GM12872 (cell line): ENCODE results near the gene SLC36A1.

Experiments
- CTCF ChIP-seq: IDR thresholded peaks from 3 replicates; pipeline ENCODE4 v1.5.1; 2011; ENCODE audit warnings: low read depth, mild to moderate bottlenecking, low read length, moderate library complexity; ENCODE audit not compliant: insufficient read depth

The SLC36A1 gene

DNA sequence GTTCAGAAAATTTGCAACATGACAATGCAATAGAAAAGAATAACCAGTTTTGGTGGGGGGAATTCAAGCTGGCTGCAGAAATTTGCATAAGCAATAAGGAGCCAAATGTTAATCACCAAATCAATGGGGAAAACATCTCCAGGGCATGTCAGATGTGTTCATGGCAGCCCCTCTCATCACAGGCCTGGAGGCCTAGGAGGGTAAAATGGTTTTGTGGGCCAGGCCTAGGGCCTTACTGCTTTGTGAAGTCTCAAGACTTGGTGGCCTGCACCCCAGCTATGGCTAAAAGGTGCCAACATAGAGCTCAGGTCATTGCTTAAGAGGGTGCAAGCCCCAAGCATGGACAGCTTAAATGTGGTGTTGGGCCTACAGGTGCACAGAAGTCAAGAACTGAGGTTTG is 29.7 kb upstream of the SLC36A1 start:
- TF ChIP-seq CTCF, result no peak

DNA sequence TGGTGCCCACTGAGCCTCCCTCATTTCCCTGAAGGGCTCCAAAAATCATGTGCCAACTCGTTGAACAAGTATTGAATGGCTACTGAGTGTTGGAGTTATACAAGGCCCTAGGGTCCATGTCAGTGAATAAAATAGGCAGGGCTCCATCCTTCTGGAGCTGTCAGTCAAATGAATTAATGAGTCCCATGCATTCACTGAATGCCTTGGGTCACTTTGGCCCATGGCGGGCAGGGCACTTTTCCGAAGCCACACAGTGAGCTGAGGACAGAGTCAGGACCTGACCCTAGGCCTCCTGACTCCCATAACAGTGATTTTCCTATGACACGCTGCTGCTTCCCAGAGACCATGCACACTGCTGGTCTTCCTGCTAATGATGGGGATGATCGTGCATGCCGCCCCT is 27.3 kb upstream of the SLC36A1 start:
- TF ChIP-seq CTCF, result no peak

DNA sequence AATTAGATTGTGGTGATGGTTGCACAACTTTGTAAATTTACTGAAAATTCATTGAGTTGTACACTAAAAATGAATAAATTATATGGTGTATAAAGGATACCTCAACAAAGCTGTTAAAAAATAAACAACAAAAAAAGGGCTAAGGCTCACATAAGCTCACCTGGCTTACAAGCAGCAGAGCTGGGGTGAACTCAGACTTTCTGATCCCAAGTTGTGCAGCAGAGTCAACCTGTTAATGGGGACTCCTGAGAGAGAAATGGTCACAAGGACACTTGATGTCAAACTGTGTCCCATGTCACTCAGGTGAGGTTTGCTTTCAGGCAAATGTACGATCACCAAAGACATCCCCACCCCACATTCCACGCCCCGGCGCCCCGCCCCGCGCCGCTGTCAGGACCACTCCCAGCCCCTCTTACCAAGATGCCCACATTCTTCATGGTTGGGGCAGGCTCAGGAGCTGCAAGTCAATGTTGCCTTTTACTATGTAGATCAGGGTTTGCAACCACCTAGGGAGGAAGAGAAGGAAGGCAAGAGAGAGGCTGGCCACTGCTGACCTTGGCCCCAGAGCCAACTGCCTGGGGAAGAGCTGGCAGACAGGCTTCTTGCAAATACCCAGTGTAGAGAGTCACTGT is 22.4 kb upstream of the SLC36A1 start:
- no peak for TF ChIP-seq CTCF

GRCh38 chr5:151427258-151427657 is 20.1 kb upstream of the SLC36A1 start:
- TF ChIP-seq CTCF, result peak; percentile 63

DNA sequence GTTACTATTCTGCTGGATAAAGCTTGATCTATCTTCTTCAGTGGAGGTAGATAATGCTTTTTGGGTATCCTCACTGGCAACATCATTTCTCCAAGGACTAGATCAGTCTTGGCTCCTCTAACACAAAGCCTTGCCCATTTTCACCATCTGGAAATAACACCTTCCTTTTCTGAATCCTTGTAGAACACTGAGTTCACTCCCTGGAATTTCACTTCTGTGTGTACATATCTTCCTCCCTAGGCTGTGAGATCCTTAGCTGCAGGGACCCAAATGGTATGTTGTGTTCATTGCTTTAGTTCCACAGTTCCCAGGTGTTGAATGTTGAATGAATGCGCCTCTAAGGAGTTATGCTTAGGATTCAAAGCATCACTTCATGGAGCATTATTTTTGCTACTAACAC is 16.7 kb upstream of the SLC36A1 start:
- no peak for TF ChIP-seq CTCF

DNA sequence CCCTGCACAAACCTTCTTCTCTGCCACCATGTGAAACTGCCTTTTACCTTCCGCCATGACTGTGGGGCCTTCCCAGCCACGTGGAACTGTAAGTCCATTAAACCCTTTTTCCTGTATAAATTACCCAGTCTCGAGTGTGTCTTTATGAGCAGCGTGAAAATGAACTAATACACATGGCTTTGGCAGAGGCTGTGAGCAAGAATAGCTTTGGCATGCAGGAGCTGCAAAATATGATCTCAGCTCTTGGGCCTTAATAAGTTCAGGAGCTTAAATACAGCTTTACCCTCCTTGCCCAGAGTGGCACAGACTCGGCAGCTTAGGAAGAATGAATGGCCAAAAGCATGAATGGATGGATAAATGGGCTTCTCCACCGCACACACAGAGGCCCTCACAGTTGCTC is 15.7 kb upstream of the SLC36A1 start:
- no peak for TF ChIP-seq CTCF

GRCh38 chr5:151432210-151432609 is 15.2 kb upstream of the SLC36A1 start:
- no peak for TF ChIP-seq CTCF

- TF ChIP-seq CTCF, result no peak
These were observed 12.7 kb upstream of the SLC36A1 start for GRCh38 chr5:151434570-151435237.
